Loucy (cell line): ENCODE measurements around the gene CHST6.

Experiments
- EZH2phosphoT487 ChIP-seq: fragments of 200-600 bp; IDR thresholded peaks from 2 replicates; pipeline ENCODE4 v1.6.1; 2018; ENCODE audit warnings: antibody characterized with exemption, mild to moderate bottlenecking, moderate library complexity, borderline replicate concordance
- TF ChIP-seq, protein P1 (sequence below): fragments of 200-600 bp; sonication (generic); conservative IDR thresholded peaks from 2 replicates; pipeline ENCODE4 v1.5.1; 2014; ENCODE audit warnings: mild to moderate bottlenecking, antibody characterized with exemption, low read length

DNA sequence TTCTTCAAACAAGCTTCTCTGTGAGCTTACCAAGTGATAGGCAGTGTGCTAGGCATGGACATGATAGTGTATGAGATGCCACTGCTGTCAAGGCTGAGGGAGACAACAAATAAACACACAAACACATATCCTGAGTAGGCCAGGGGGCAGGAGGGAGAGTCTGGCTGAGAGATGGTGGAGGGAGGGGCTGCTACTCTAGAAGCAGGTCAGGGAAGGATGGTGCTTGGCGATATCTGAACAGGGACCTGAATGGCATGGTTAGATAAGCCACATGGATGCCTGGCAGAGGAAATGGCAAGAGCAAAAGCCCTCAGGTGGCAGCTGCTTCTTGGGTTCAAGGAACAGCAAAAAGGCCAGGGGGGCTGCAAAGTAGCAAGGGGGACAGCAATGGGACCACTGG, 8.6 kb upstream of the CHST6 start:
- TF ChIP-seq, protein P1, sequence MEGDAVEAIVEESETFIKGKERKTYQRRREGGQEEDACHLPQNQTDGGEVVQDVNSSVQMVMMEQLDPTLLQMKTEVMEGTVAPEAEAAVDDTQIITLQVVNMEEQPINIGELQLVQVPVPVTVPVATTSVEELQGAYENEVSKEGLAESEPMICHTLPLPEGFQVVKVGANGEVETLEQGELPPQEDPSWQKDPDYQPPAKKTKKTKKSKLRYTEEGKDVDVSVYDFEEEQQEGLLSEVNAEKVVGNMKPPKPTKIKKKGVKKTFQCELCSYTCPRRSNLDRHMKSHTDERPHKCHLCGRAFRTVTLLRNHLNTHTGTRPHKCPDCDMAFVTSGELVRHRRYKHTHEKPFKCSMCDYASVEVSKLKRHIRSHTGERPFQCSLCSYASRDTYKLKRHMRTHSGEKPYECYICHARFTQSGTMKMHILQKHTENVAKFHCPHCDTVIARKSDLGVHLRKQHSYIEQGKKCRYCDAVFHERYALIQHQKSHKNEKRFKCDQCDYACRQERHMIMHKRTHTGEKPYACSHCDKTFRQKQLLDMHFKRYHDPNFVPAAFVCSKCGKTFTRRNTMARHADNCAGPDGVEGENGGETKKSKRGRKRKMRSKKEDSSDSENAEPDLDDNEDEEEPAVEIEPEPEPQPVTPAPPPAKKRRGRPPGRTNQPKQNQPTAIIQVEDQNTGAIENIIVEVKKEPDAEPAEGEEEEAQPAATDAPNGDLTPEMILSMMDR, result no peak
- no peak for TF ChIP-seq EZH2phosphoT487
